MM.1S (cell line): ENCODE measurements around the gene GMPR2.

Experiments
- DNase-seq: peaks from one replicate; pipeline ENCODE4 v3.0.0-alpha.2; 2015
- H2AFZ ChIP-seq: fragments of 300-600 bp; sonication (generic); 2 replicates; pipeline ENCODE4 v1.6.0; 2016; ENCODE audit warnings: antibody characterized with exemption, low read length
- H3F3A ChIP-seq: fragments of 300-600 bp; sonication (generic); 2 replicates; pipeline ENCODE4 v1.6.1; 2016; ENCODE audit warnings: mild to moderate bottlenecking, antibody characterized with exemption, low read length, moderate library complexity, mixed read lengths; ENCODE audit not compliant: insufficient read depth
- H3K27ac ChIP-seq: fragments of 300-600 bp; sonication (generic); 2 replicates; pipeline ENCODE4 v1.5.1; 2016; ENCODE audit warnings: mild to moderate bottlenecking, low read length
- H3K27me3 ChIP-seq: fragments of 300-600 bp; sonication (generic); replicated peaks from 2 replicates; pipeline ENCODE4 v1.6.0; 2016; ENCODE audit warnings: low read length; ENCODE audit not compliant: insufficient read depth
- H3K36me3 ChIP-seq: fragments of 300-600 bp; sonication (generic); replicated peaks from 2 replicates; pipeline ENCODE4 v1.6.1; 2016; ENCODE audit warnings: mild to moderate bottlenecking, low read length, mixed read lengths; ENCODE audit not compliant: insufficient read depth
- H3K4me1 ChIP-seq: fragments of 300-600 bp; sonication (generic); 2 replicates; pipeline ENCODE4 v1.6.1; 2016; ENCODE audit warnings: low read length, mixed read lengths
- H3K4me2 ChIP-seq: fragments of 300-600 bp; sonication (generic); 2 replicates; pipeline ENCODE4 v1.6.0; 2016; ENCODE audit warnings: low read depth, low read length
- H3K4me3 ChIP-seq: fragments of 300-600 bp; sonication (generic); 2 replicates; pipeline ENCODE4 v1.5.1; 2016; ENCODE audit warnings: low read length, mixed read lengths
- H3K79me2 ChIP-seq: fragments of 300-600 bp; sonication (generic); 2 replicates; pipeline ENCODE4 v1.6.1; 2016; ENCODE audit warnings: mixed run types, low read length, mixed read lengths
- H3K9ac ChIP-seq: fragments of 300-600 bp; sonication (generic); 2 replicates; pipeline ENCODE4 v1.6.1; 2016; ENCODE audit warnings: low read length, mixed read lengths
- H3K9me2 ChIP-seq: fragments of 300-600 bp; sonication (generic); replicated peaks from 2 replicates; pipeline ENCODE4 v1.6.1; 2016; ENCODE audit warnings: mild to moderate bottlenecking, low read length, mixed read lengths; ENCODE audit not compliant: insufficient read depth
- H3K9me3 ChIP-seq: fragments of 300-600 bp; sonication (generic); replicated peaks from 2 replicates; pipeline ENCODE4 v1.6.1; 2016; ENCODE audit warnings: mild to moderate bottlenecking, low read length, mixed read lengths; ENCODE audit not compliant: insufficient read depth
- H4K20me1 ChIP-seq: fragments of 300-600 bp; sonication (generic); 2 replicates; pipeline ENCODE4 v1.6.1; 2016; ENCODE audit warnings: mild to moderate bottlenecking, low read length, moderate library complexity, mixed read lengths; ENCODE audit not compliant: insufficient read depth
- CTCF ChIP-seq: fragments of 300-600 bp; sonication (generic); IDR thresholded peaks from 2 replicates; pipeline ENCODE4 v1.5.1; 2016; ENCODE audit warnings: antibody characterized with exemption, low read length, mixed read lengths
- EZH2 ChIP-seq: fragments of 300-600 bp; sonication (generic); optimal IDR thresholded peaks from 2 replicates; pipeline ENCODE3; 2017; ENCODE audit warnings: low read depth, mild to moderate bottlenecking, antibody characterized with exemption, low read length, mixed read lengths
- EZH2phosphoT487 ChIP-seq: fragments of 300-600 bp; sonication (generic); IDR thresholded peaks from 2 replicates; pipeline ENCODE4 v1.6.1; 2018; ENCODE audit warnings: antibody characterized with exemption, low read length

Gene GMPR2

DNA sequence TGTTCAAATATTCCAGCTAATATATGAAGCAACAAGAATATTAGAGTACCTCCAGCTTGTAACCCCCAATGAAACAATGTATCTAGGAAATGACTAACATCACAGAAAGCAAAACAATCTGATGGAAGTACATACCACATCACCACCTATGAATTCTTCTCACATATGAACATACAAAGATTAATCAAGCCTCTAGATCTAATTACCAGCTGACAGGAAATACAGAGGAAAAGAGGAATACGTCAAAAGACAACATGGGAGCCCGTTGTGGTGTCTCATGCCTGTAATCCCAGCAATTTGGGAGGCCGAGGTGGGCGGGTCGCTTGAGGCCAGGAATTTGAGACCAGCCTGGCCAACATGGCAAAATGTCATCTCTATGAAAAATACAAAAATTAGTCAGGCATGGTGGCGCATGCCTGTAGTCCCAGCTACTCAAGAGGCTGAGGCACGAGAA is 8.1 kb upstream of the GMPR2 start:
- H3K9me3 ChIP-seq: no peaks in the 10 kb centered on the region
- H3K4me2 ChIP-seq: no peak overlapping the region
- no peaks in the 10 kb centered on the region for H3K9me2 ChIP-seq
- H4K20me1 ChIP-seq: no peaks in the 10 kb centered on the region
- H3K79me2 ChIP-seq: peaks cover 20% of the 10 kb centered on the region
- H3K36me3 ChIP-seq: no peaks in the 10 kb centered on the region
- no peak overlapping the region for H2AFZ ChIP-seq
- no peaks in the 10 kb centered on the region for H3F3A ChIP-seq
- no peak for TF ChIP-seq CTCF
- no peak for TF ChIP-seq EZH2
- TF ChIP-seq EZH2phosphoT487: no peak
- no peak overlapping the region for H3K9ac ChIP-seq
- DNase-seq: no peak
- no peak overlapping the region for H3K27ac ChIP-seq
- H3K27me3 ChIP-seq: no peaks in the 10 kb centered on the region
- H3K4me1 ChIP-seq: no peaks in the 10 kb centered on the region
- H3K4me3 ChIP-seq: no peak overlapping the region

- H4K20me1 ChIP-seq: no peaks in the 10 kb centered on the region
- no peaks in the 10 kb centered on the region for H3K27me3 ChIP-seq
- no peak overlapping the region for H3K27ac ChIP-seq
- TF ChIP-seq EZH2phosphoT487: no peak
- TF ChIP-seq EZH2: no peak
- no peak for TF ChIP-seq CTCF
- H3K79me2 ChIP-seq: peaks cover 28% of the 10 kb centered on the region
- no peaks in the 10 kb centered on the region for H3K9me3 ChIP-seq
- no peak for DNase-seq
- H3F3A ChIP-seq: no peaks in the 10 kb centered on the region
- H3K9me2 ChIP-seq: no peaks in the 10 kb centered on the region
- no peaks in the 10 kb centered on the region for H3K4me1 ChIP-seq
- no peak overlapping the region for H3K4me2 ChIP-seq
- no peak overlapping the region for H3K9ac ChIP-seq
- no peak overlapping the region for H3K4me3 ChIP-seq
- H3K36me3 ChIP-seq: no peaks in the 10 kb centered on the region
- no peak overlapping the region for H2AFZ ChIP-seq
Observed at GRCh38 chr14:24226473-24226872, 6.3 kb upstream of the GMPR2 start.

DNA sequence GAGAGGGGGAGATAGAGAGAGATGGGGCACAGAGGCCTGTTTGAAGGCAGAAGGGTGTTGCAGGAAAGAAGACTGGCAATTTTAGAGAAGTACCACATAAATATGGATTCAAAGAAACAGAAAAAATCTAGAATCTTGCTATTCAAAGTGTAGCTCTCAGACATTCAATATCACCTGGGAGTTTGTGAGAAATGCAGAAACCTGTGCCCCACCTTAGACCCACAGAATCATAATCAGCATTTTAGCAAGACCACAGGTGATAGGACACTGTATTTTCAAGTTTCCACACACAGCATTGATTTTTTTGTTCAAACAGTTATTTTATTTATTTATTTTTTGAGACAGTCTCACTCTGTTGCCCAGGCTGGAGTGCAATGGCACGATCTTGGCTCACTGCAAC is 3.8 kb upstream of the GMPR2 start:
- Histone ChIP-seq H3K9ac (no peak overlapping the region), H3K9me3 (no peaks in the 10 kb centered on the region), H2AFZ (no peak overlapping the region), H3K4me1 (peaks cover 5% of the 10 kb centered on the region), H3K36me3 (no peaks in the 10 kb centered on the region), H3K9me2 (no peaks in the 10 kb centered on the region), H3K4me3 (no peak overlapping the region), H4K20me1 (no peaks in the 10 kb centered on the region), H3K27ac (no peak overlapping the region), H3K27me3 (no peaks in the 10 kb centered on the region), H3K4me2 (no peak overlapping the region), H3F3A (no peaks in the 10 kb centered on the region), H3K79me2 (peaks cover 41% of the 10 kb centered on the region)
- no peak for DNase-seq
- TF ChIP-seq EZH2: no peak
- TF ChIP-seq EZH2phosphoT487: no peak
- TF ChIP-seq CTCF: no peak
